Mucosa of descending colon (tissue), 3 donors: ENCODE measurements around the gene KRTAP6-2. TPM values are rescaled to one million over a fixed set of nuclear protein-coding genes. Genes with fewer than 3 reads are reported as not detected.

Experiments used
- ATAC-seq: fragments of 200-7000 bp; cut with Tn5 transposase; one replicate; pipeline ENCODE4 v1.9.1; 2020; ENCODE audit warnings: mild to moderate bottlenecking, moderate library complexity
- DNase-seq, 3 donors: peaks; one replicate each; pipeline ENCODE4 v3.0.0-alpha.2; 2020
- H3K36me3 ChIP-seq: fragments of 200-600 bp; one replicate; pipeline ENCODE4 v1.8.0; 2021; ENCODE audit warnings: low read depth, mild to moderate bottlenecking
- H3K4me1 ChIP-seq: fragments of 200-600 bp; one replicate; pipeline ENCODE4 v1.8.0; 2021; ENCODE audit warnings: low read depth, mild to moderate bottlenecking
- H3K4me3 ChIP-seq: fragments of 200-600 bp; one replicate; pipeline ENCODE4 v1.8.0; 2021; ENCODE audit warnings: mild to moderate bottlenecking
- H3K9me3 ChIP-seq: fragments of 200-600 bp; one replicate; pipeline ENCODE4 v1.8.0; 2021; ENCODE audit warnings: mild to moderate bottlenecking
- intact Hi-C, 2 donors: fragments of 100-400 bp; cut with DNase I in 1 of 2; cut with micrococcal nuclease in 1 of 2; formaldehyde crosslinking; loops; one replicate each; pipeline versions ENCODE4 v1.11.0 to v1.11.1; 2022; cut with DNase I, micrococcal nuclease
- total RNA-seq, 3 donors: library from RNA; stranded (reverse); fragmentation: NEBNext Ultra II Directional in 2 of 3; extraction: Animal tissue kit (Norgen Biotek cat#: 25700) in 2 of 3; gene quantifications; one replicate each; pipeline versions ENCODE4 v1.2.1 to v1.2.4, GENCODE V29; 2021 to 2023
- TF ChIP-seq, protein P1 (sequence below): fragments of 200-600 bp; IDR thresholded peaks from one replicate; pipeline ENCODE4 v1.8.0; 2022; ENCODE audit warnings: antibody characterized with exemption, mild to moderate bottlenecking
- donor health status: DM: no; HTN: no; CAD: no; lungs with moderate emphysema.
- donor health status: DM: no; HTN: no; CAD: no.
- donor health status: DM: no; HTN: yes; CAD: no.

The KRTAP6-2 gene
- total RNA-seq, 3 donors from 2014 or later: not detected

DNA sequence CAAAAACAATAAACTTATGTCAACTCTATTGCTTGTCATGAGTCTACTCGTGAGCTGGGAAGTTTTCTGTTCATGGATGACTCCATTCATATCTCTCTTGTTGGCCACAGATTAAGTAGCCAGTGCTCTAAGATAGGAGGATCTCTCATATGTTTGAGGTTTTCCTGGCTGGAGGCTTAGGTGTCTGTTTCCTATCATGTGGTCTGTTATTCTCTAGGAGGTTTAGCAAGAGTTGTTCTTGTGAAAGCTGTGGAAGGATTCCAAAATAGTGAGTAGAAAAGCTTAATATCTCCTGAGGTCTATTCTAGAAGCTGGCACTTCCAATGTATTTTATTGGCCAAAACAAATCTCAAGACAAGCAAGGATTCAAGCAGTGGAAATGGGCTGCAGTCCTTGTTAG is 30.5 kb upstream of the KRTAP6-2 start:
- TF ChIP-seq, protein P1, sequence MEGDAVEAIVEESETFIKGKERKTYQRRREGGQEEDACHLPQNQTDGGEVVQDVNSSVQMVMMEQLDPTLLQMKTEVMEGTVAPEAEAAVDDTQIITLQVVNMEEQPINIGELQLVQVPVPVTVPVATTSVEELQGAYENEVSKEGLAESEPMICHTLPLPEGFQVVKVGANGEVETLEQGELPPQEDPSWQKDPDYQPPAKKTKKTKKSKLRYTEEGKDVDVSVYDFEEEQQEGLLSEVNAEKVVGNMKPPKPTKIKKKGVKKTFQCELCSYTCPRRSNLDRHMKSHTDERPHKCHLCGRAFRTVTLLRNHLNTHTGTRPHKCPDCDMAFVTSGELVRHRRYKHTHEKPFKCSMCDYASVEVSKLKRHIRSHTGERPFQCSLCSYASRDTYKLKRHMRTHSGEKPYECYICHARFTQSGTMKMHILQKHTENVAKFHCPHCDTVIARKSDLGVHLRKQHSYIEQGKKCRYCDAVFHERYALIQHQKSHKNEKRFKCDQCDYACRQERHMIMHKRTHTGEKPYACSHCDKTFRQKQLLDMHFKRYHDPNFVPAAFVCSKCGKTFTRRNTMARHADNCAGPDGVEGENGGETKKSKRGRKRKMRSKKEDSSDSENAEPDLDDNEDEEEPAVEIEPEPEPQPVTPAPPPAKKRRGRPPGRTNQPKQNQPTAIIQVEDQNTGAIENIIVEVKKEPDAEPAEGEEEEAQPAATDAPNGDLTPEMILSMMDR: no peak
- DNase-seq: no peak
- H3K36me3 ChIP-seq: no peaks in the 10 kb centered on the region
- H3K9me3 ChIP-seq: peaks cover 75% of the 10 kb centered on the region
- H3K4me3 ChIP-seq: no peak overlapping the region
- ATAC-seq: no peak
- H3K4me1 ChIP-seq: no peaks in the 10 kb centered on the region
- intact Hi-C loops: no loop called here

DNA sequence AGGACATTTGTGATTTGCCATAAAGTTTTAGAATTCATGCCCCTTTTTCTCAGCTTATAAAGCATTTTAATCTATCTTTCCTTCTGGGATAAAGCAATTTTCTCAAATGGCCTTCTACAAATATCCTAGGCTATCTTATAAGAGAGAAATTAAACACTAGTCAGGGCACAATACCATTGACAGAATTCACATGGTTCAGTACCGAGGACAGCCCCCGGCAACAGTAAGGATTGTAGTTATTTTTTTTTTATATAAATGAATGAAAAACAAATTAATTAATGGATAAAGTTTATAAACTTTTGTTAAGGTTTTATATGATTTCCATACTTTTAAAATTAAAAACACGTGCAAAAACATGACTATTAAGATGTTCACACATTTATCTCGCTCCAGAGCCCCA is 29.4 kb upstream of the KRTAP6-2 start:
- Histone ChIP-seq H3K36me3 (no peaks in the 10 kb centered on the region), H3K4me1 (no peaks in the 10 kb centered on the region), H3K9me3 (peaks cover 73% of the 10 kb centered on the region), H3K4me3 (no peak overlapping the region)
- no peak for ATAC-seq
- TF ChIP-seq, protein P1: no peak
- no peak for DNase-seq
- intact Hi-C loops: no loop called here

DNA sequence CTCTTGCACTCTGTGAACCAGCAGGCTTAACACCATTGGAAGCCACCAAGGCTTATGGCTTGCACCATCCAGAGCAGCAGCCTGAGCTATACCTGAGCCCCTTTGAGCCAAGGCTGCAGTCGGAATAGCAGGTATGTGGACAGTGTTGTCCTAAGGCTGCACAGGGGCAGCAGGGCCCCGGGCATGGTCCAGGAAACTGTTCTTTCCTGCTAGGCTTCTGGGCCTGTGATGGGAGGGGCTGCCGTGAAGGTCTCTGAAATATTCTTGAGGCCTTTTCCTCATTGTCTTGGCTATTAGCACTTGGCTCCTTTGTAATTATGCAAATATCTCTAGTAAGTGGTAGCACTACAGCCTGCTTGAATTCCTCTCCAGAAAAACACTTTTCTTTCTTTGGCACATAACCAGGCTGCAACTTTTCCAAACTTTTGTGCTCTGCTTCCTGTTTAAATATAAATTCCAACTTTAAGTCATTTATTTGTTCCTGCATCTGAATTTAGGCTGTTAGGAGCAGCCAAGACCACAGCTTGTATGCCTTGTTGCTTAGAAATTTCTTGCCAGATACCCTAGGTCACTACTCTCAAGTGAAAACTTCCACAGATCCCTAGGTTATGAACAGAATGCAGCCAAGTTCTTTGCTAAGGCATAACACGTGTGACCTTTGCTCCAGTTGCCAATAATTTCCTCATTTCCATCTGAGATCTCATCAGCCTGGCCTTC is 26.9 kb upstream of the KRTAP6-2 start:
- no peaks in the 10 kb centered on the region for H3K36me3 ChIP-seq
- H3K4me1 ChIP-seq: no peaks in the 10 kb centered on the region
- intact Hi-C loops: no loop called here
- H3K4me3 ChIP-seq: no peak overlapping the region
- DNase-seq (no peak), ATAC-seq (no peak)
- peaks cover 73% of the 10 kb centered on the region for H3K9me3 ChIP-seq
- TF ChIP-seq, protein P1: no peak

DNA sequence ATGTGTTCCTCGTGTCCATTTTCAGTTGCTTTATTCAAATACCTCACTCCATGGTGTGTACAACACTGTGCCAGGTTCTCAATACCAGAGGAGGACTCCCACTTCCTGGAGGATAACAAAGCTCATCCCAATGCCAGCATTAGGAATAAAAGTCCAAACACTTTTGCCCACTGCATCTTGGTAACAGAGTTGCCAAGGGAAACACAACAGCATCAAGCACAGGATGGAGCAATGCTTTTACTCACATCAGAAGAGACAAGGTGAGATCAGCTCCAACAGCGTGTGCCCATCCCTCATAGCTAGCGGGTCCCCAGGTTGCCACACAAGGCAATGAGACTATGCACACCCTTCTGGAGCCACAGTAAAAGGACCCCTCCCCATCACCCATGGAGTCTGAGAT is 24.7 kb upstream of the KRTAP6-2 start:
- no peak for ATAC-seq
- TF ChIP-seq, protein P1: no peak
- DNase-seq: no peak
- Histone ChIP-seq H3K4me1 (no peaks in the 10 kb centered on the region), H3K9me3 (peaks cover 62% of the 10 kb centered on the region), H3K4me3 (no peak overlapping the region), H3K36me3 (no peaks in the 10 kb centered on the region)
- intact Hi-C loops: no loop called here

DNA sequence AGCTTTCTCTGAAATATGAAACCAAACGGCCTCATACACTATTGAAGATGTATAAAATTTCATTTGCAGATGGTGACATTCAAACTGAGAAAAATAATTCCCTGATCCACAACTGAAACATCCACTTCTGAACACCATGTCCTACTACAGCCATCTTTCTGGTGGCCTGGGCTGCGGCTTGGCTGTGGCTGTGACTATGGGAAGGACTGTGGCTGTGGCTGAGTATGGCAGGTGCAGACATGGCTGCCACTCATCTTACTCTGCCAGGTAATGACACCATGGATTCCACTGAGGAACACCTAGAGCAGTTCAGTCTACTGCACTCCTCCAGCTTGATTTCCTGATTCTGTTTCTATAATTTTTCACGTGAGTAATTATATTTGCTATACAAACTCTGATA is 21.8 kb upstream of the KRTAP6-2 start, which contains the start of gene KRTAP20-4:
TSS of gene KRTAP20-4 (plus strand) at position 106 of the 400 bp plus-strand sequence.
- TF ChIP-seq, protein P1: no peak
- no peak within 1 kb of the TSS for H3K4me3 ChIP-seq
- ATAC-seq (no peak), DNase-seq (no peak)
- intact Hi-C loops: no loop called here
- no peaks in the 10 kb centered on the region for H3K36me3 ChIP-seq
- no peaks in the 10 kb centered on the region for H3K4me1 ChIP-seq
- H3K9me3 ChIP-seq: peaks cover 53% of the 10 kb centered on the region
